ENCODE data around the gene EXD3. TPM values are rescaled to one million over a fixed set of nuclear protein-coding genes. Genes with fewer than 3 reads are reported as not detected.

EXD3 gene
- total RNA-seq, 1 donor from 2014 or later = 24.5 TPM

DNA sequence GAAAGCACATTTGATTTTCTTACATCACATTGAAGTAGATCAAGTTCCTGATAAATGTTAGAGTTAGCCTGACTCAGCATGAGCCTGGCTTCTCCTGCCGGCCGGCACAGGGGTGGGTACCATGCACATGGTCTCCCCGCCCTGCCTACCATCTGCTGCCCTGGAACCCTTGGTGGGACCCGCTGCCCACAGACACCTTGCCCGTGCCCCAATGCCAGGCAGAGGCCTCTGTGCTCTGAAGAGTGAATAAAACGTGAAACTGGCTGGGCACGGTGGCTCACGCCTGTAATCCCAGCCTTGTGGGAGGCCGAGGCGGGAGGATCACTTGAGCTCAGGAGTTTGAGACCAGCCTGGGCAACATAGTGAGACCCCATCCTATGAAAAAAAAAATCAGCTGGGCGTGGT, 17.3 kb downstream of the EXD3 start:
- no peak overlapping the region for H3K27ac Mint-ChIP-seq (ENCODE audit: unreplicated experiment)
- H3K4me3 Mint-ChIP-seq (ENCODE audit: unreplicated experiment) = no peak overlapping the region
- no peak for DNase-seq

GRCh38 chr9:137404961-137405567, 17.9 kb downstream of the EXD3 start:
- Mint-ChIP-seq H3K9me3 (ENCODE audit: unreplicated experiment) (peaks cover 13% of the 10 kb centered on the region), H3K4me1 (ENCODE audit: low read depth, unreplicated experiment) (no peaks in the 10 kb centered on the region), H3K27ac (ENCODE audit: unreplicated experiment) (no peak overlapping the region), H3K27me3 (ENCODE audit: unreplicated experiment) (peaks cover 7% of the 10 kb centered on the region), H3K4me3 (ENCODE audit: unreplicated experiment) (no peak overlapping the region), H3K36me3 (ENCODE audit: unreplicated experiment) (peaks cover 15% of the 10 kb centered on the region)
- TF ChIP-seq, protein P1, sequence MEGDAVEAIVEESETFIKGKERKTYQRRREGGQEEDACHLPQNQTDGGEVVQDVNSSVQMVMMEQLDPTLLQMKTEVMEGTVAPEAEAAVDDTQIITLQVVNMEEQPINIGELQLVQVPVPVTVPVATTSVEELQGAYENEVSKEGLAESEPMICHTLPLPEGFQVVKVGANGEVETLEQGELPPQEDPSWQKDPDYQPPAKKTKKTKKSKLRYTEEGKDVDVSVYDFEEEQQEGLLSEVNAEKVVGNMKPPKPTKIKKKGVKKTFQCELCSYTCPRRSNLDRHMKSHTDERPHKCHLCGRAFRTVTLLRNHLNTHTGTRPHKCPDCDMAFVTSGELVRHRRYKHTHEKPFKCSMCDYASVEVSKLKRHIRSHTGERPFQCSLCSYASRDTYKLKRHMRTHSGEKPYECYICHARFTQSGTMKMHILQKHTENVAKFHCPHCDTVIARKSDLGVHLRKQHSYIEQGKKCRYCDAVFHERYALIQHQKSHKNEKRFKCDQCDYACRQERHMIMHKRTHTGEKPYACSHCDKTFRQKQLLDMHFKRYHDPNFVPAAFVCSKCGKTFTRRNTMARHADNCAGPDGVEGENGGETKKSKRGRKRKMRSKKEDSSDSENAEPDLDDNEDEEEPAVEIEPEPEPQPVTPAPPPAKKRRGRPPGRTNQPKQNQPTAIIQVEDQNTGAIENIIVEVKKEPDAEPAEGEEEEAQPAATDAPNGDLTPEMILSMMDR (IDR thresholded peaks at IDR 0.05; ENCODE audit: partially characterized antibody, unreplicated experiment) = no peak
- DNase-seq = no peak

More for the DNA sequence above, 17.3 kb downstream of the EXD3 start:
- Mint-ChIP-seq H3K27me3 (ENCODE audit: unreplicated experiment) (peaks cover 4% of the 10 kb centered on the region), H3K9me3 (ENCODE audit: unreplicated experiment) (peaks cover 11% of the 10 kb centered on the region), H3K4me1 (ENCODE audit: low read depth, unreplicated experiment) (no peaks in the 10 kb centered on the region), H3K36me3 (ENCODE audit: unreplicated experiment) (peaks cover 11% of the 10 kb centered on the region)
- TF ChIP-seq, protein P1 (IDR thresholded peaks at IDR 0.05; ENCODE audit: partially characterized antibody, unreplicated experiment) = no peak

DNA sequence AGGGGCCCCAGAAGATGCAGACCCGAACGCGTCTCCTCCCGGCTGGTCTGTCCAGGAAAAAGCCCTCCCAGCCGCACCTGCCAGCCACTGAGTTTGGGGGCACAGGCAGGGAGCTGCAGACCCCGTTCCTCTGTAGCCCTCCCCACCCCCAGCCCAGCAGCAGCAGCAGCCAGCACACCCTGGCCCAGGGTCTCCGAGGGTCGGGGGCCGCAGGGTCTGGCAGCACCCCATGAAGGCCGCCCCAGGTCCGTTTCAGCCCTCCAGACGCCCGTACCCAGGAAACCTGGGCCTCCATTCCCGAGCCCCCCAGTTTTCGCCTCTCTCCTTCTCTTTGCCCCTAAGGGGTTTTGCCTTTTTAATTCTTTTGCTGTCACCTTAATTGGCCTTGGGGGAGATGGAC, 19.7 kb downstream of the EXD3 start:
- no peak overlapping the region for H3K4me3 Mint-ChIP-seq (ENCODE audit: unreplicated experiment)
- no peak overlapping the region for H3K27ac Mint-ChIP-seq (ENCODE audit: unreplicated experiment)
- H3K4me1 Mint-ChIP-seq (ENCODE audit: low read depth, unreplicated experiment) = no peaks in the 10 kb centered on the region
- TF ChIP-seq, protein P1 (IDR thresholded peaks at IDR 0.05; ENCODE audit: partially characterized antibody, unreplicated experiment) = no peak
- H3K9me3 Mint-ChIP-seq (ENCODE audit: unreplicated experiment) = peaks cover 17% of the 10 kb centered on the region
- H3K27me3 Mint-ChIP-seq (ENCODE audit: unreplicated experiment) = peaks cover 10% of the 10 kb centered on the region
- peaks cover 23% of the 10 kb centered on the region for H3K36me3 Mint-ChIP-seq (ENCODE audit: unreplicated experiment)
- DNase-seq = no peak

DNA sequence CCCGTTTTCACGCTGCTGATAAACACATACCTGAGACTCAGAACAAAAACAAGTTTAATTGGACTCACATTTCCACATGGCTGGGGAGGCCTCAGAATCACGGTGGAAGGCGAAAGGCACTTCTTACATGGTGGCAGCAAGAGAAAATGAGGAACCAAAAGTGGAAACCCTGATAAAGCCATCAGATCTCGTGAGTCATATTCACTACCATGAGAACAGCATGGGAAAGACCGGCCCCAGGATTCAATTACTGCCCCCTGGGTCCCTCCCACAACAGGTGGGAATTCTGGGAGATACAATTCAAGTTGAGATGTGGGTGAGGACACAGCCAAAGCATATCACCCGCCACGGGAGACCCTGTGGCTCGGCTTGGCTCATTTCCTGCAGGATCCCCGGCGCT, 20.2 kb downstream of the EXD3 start:
- DNase-seq = no peak
- TF ChIP-seq, protein P1 (IDR thresholded peaks at IDR 0.05; ENCODE audit: partially characterized antibody, unreplicated experiment) = no peak
- peaks cover 19% of the 10 kb centered on the region for H3K9me3 Mint-ChIP-seq (ENCODE audit: unreplicated experiment)
- no peaks in the 10 kb centered on the region for H3K4me1 Mint-ChIP-seq (ENCODE audit: low read depth, unreplicated experiment)
- peaks cover 27% of the 10 kb centered on the region for H3K36me3 Mint-ChIP-seq (ENCODE audit: unreplicated experiment)
- H3K4me3 Mint-ChIP-seq (ENCODE audit: unreplicated experiment) = no peak overlapping the region
- H3K27ac Mint-ChIP-seq (ENCODE audit: unreplicated experiment) = no peak overlapping the region
- peaks cover 10% of the 10 kb centered on the region for H3K27me3 Mint-ChIP-seq (ENCODE audit: unreplicated experiment)

- no peak for DNase-seq
- Mint-ChIP-seq H3K4me1 (ENCODE audit: low read depth, unreplicated experiment) (peaks cover 2% of the 10 kb centered on the region), H3K36me3 (ENCODE audit: unreplicated experiment) (peaks cover 34% of the 10 kb centered on the region), H3K4me3 (ENCODE audit: unreplicated experiment) (peak overlapping the region; percentile 4), H3K9me3 (ENCODE audit: unreplicated experiment) (peaks cover 20% of the 10 kb centered on the region), H3K27me3 (ENCODE audit: unreplicated experiment) (peaks cover 8% of the 10 kb centered on the region), H3K27ac (ENCODE audit: unreplicated experiment) (no peak overlapping the region)
- TF ChIP-seq, protein P1 (IDR thresholded peaks at IDR 0.05; ENCODE audit: partially characterized antibody, unreplicated experiment) = no peak
Observed at GRCh38 chr9:137398561-137399468, 24.1 kb downstream of the EXD3 start.

Data from glutamatergic neuron (in vitro differentiated cells).